Fibroblast of gingiva (primary cell): ENCODE measurements around the gene FAM156A.
A peak's percentile ranks its signal among the peaks of the same experiment; 100 is the strongest.
"Not testable (repeated sequence)": the region's sequence is repeated elsewhere in the genome, so short reads cannot be mapped to it uniquely, and the experiment has no call there.

Experiments used
- DNase-seq: peaks from one replicate; pipeline ENCODE4 v3.0.0-alpha.2; 2011; ENCODE audit warnings: low read depth

FAM156A gene

GRCh38 chrX:52966993-52967738 lies 8.8 kb upstream of the FAM156A start:
- DNase-seq: not testable (repeated sequence)

- not testable (repeated sequence) for DNase-seq
These were observed 643 bp upstream of the FAM156A start for GRCh38 chrX:52958961-52959360.

- not testable (repeated sequence) for DNase-seq
These were observed 8.4 kb downstream of the FAM156A start for GRCh38 chrX:52949884-52950283.

- not testable (repeated sequence) for DNase-seq
These were observed 9.0 kb downstream of the FAM156A start for GRCh38 chrX:52949325-52949724.

- not testable (repeated sequence) for DNase-seq
These were observed 10.1 kb downstream of the FAM156A start for GRCh38 chrX:52948265-52948664.

DNA sequence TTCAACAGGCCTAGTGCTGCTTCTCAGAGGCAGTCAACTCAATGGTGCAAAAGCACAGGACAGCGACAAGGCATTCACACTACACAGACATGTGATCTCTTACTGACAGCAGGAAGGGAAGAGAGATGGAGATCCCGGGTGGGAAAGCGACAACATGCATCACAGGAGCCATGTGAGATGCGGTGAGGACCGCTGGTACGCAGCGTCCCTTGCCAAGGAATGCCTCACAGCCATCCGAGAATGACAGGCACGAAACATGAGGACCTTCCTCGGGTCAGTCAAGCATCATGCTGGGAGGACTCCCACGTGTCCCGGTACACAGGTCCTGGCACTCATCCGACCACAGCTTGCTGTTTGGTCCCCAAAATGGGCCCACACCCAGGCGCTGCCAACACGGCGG lies 10.8 kb downstream of the FAM156A start:
- DNase-seq: not testable (repeated sequence)

DNA sequence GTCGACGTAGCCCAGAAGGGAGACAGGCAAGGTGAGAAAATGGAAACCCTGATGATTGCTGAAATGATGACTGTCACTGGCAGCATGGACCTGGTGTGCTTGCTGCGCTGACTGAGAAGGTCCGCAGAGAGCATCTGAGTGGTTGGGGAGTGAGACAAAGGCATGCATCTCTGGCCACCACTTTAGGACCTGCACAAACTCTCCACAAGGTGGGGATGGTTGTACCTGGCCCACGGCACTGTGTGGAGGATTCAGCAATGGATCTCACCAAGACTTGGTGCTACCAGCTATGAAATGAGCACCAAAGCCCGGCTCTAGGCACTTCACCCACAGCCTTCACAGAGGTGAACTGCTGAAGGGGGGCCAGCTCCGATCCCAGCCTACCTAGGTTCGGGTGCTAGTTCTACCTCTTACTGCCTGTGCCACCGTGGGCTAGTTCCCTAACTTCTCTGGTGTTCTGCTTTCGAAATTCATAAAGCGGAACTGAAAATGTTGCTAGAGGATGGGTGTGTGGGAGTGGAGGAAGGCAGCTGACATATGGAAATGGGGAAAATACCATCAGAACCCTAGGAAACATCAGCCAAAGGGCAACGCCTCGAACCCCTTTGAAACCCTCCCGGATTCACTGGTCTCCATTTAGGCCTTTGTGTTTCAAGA lies 12.4 kb downstream of the FAM156A start:
- not testable (repeated sequence) for DNase-seq

DNA sequence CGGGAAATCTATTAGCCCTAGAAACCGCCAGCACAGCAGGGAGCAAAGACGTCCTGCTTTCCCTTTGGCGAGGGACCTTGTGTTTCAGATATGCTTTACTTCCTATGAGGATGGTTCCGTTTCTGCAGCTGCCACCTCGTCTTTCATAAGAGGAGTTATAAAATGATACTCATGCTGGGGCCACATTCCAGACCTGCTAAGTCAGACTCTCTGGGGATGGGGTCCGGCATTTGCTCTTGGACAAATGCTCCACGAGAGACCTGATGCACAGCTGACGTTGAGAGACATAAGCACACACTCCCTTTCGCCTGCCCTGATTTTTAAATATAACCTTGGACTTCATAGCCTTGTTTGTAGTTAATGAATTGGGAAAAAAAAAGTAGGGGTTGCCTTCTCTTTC lies 16.6 kb downstream of the FAM156A start:
- not testable (repeated sequence) for DNase-seq

DNA sequence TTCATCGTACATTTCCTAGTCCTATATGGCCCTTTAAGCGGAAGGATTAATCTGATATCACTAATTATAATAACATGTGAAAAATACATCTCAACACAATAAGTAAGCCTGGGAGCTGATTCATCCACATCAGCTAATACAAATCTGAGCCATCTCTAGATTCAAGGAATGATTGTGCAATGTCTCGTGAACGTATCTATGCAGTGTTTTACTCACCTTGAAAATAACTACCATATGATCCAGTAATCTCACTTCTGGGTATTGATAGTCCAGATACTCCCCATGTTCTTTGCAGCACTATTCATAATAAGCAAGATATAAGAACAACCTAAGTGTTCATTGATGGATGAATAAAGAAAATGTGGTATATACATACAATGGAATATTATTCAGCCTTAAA lies 17.6 kb downstream of the FAM156A start:
- not testable (repeated sequence) for DNase-seq

DNA sequence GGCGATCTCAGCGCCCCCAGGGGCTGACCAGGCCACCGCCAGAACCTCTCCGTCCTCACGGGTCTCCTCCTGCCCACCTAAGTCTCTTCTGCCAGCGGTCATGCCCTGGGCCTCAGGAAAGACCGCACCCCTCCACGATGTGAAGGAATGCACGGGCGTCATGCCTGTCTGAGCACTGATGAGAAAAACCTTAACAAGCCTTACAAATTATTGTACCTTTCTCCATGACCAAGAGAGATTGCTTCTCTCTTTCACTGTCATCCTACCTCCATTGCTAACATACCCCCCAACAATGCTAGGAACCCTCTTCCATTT lies 22.9 kb downstream of the FAM156A start:
- DNase-seq: not testable (repeated sequence)

DNA sequence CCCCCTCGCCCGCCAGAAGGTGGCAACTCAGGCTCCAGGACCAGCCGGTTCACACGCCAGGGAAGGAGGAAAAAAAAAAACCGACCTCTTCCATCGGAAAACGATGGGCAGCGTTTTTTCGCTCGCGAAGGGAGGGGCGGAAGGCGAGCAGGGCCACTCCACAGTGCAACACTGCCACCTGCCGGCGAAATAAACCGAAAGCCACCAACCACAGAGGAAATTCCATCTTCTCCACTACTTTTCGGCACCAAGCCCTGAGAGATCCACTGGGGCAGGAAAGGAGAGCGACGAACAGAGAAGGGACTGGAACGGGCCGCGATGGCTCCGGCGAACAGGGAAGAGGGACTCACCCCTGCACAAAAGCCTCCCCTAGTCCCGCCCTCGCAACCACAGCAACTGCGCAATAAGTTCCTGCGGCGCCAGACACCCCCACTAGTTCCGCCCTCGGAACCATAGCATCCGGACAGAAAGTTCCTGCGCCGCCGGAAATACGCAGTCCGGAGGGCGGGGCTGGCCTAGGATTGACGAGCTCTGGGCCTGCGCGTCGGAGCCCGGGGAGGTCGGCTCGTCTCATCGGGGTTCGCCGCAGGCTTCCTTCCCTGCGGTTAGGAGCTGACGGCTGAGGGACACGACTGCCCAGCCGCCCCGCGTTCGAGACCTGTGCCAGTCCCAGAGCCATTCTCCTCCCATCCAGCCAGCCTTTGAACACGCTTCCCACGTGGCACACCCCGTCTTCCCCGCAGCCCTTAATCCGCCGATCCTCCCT lies 23.4 kb downstream of the FAM156A start:
- DNase-seq: peak; percentile 94

GRCh38 chrX:52933976-52934703 lies 24.2 kb downstream of the FAM156A start:
- no peak for DNase-seq

DNA sequence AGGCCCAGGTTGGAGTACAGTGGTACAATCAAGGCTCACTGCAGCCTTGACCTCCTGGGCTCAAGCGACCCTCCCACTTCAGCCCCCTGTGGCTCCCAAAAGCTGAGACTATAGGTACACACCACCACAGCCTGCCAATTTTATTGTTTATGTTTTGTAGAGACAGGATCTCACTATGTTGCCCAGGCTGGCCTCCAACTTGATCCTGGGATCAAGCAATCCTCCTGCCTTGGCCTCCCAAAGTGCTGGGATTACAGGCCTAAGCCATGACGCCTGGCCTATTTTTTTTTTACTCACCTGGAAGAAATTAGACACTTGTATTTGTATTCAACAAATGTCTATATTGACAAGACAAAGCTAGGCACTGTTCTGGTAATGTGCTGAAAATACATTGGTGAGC lies 25.1 kb downstream of the FAM156A start:
- no peak for DNase-seq

DNA sequence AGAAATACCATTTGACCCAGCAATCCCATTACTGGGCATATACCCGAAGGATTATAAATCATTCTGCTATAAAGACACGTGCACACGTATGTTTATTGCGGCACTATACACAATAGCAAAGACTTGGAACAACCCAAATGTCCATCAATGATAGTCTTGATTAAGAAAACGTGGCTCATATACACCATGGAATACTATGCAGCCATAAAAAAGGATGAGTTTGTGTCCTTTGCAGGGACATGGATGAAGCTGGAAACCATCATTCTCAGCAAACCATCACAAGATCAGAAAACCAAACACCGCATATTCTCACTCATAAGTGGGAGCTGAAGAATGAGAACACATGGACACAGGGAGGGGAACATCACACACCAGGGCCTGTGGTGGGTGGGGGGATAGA lies 28.1 kb downstream of the FAM156A start:
- not testable (repeated sequence) for DNase-seq

DNA sequence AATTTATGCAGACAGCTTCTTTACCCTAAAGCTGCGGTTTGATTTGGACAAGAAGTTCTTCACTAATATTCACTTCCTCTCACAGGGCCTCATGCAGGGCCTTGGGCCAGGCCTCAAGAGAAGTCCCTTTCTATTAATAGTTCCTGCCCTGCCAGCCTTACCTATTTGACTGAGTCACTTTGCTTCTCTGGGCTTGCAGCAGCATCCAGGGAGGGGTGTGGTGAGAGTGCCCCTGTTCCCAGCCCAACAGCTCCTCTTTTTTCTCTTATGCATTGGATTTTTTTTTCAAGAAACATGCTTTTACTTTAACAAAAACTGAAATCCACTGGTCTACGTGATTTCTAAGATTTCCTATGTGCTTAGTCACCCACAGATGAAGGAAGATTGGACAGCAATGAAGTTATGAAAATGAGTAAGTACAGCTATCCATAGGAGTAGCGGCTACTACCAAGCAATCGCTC lies 34.5 kb downstream of the FAM156A start:
- DNase-seq: peak; percentile 27

DNA sequence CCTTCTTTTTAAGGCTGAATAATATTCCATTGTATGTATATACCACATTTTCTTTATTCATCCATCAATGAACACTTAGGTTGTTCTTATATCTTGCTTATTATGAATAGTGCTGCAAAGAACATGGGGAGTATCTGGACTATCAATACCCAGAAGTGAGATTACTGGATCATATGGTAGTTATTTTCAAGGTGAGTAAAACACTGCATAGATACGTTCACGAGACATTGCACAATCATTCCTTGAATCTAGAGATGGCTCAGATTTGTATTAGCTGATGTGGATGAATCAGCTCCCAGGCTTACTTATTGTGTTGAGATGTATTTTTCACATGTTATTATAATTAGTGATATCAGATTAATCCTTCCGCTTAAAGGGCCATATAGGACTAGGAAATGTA lies 43.6 kb downstream of the FAM156A start:
- DNase-seq: not testable (repeated sequence)

DNA sequence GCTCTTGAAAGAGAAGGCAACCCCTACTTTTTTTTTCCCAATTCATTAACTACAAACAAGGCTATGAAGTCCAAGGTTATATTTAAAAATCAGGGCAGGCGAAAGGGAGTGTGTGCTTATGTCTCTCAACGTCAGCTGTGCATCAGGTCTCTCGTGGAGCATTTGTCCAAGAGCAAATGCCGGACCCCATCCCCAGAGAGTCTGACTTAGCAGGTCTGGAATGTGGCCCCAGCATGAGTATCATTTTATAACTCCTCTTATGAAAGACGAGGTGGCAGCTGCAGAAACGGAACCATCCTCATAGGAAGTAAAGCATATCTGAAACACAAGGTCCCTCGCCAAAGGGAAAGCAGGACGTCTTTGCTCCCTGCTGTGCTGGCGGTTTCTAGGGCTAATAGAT lies 44.6 kb downstream of the FAM156A start:
- DNase-seq: not testable (repeated sequence)

GRCh38 chrX:52909313-52909969 lies 48.9 kb downstream of the FAM156A start:
- DNase-seq: not testable (repeated sequence)

GRCh38 chrX:52907900-52908299 lies 50.4 kb downstream of the FAM156A start:
- DNase-seq: not testable (repeated sequence)

- DNase-seq: not testable (repeated sequence)
These were observed 51.2 kb downstream of the FAM156A start for GRCh38 chrX:52907137-52907536.

- DNase-seq: not testable (repeated sequence)
These were observed 52.2 kb downstream of the FAM156A start for GRCh38 chrX:52906072-52906471.
